ENCODE data around the gene ESRRG. TPM values are rescaled to one million over a fixed set of nuclear protein-coding genes. Genes with fewer than 3 reads are reported as not detected.

Gene ESRRG
- total and polyA plus RNA-seq, 12 donors = 1.2 to 18.0 (median 7.4) TPM

DNA sequence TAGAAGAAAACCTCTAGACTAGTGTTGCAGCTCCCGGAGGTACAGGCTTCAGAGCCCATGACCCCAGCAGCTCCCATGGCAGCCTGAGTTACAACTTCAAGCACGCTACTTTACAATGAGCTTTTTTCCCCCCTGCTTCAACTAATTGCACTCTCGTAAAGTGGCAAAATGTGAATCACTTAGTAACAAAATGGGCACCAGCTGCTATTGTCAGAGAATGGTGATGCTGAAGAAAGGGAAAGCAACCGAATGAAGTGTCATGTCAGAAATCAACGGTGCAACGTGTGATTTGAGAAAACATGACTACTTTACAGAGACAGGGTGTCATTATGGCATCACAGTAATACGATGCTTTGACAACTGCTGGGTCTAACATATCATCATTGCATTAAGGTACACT is 40.5 kb downstream of the ESRRG start:
- TF ChIP-seq CTCF (IDR thresholded peaks at IDR 0.05) (no peak), POLR2A (IDR thresholded peaks at IDR 0.05) (no peak)
- H3K4me3 ChIP-seq = no peak overlapping the region
- DNase-seq = no peak
- no peaks in the 10 kb centered on the region for H3K9me3 ChIP-seq (replicated peaks in 1 of 3)
- peaks cover 0 to 4% of the 10 kb centered on the region in 2 donors for H3K4me1 ChIP-seq (replicated peaks in 1 of 2)
- 70 to 81% (median 74%) methylated on average over 7 of the region's 7 CpGs for WGBS, 4 donors
- intact Hi-C loops (cut with DNase I) = no loop called here
- H3K27ac ChIP-seq = no peak overlapping the region
- no peaks in the 10 kb centered on the region for H3K27me3 ChIP-seq
- H3K36me3 ChIP-seq (replicated peaks in 1 of 2) = no peaks in the 10 kb centered on the region

- Histone ChIP-seq H3K27ac (no peak overlapping the region), H3K4me1 (replicated peaks in 1 of 2) (no peaks in the 10 kb centered on the region), H3K4me3 (no peak overlapping the region), H3K36me3 (replicated peaks in 1 of 2) (no peaks in the 10 kb centered on the region), H3K9me3 (replicated peaks in 1 of 3) (no peaks in the 10 kb centered on the region), H3K27me3 (no peaks in the 10 kb centered on the region)
- no peak for TF ChIP-seq POLR2A (IDR thresholded peaks at IDR 0.05)
- no peak for TF ChIP-seq CTCF (IDR thresholded peaks at IDR 0.05)
- no peak for DNase-seq
- WGBS, 4 donors = 82 to 87% (median 82%) methylated on average over 14 of the region's 14 CpGs
- intact Hi-C loops (cut with DNase I) = no loop called here
These were observed 44.1 kb downstream of the ESRRG start for GRCh38 chr1:216679108-216679507.

DNA sequence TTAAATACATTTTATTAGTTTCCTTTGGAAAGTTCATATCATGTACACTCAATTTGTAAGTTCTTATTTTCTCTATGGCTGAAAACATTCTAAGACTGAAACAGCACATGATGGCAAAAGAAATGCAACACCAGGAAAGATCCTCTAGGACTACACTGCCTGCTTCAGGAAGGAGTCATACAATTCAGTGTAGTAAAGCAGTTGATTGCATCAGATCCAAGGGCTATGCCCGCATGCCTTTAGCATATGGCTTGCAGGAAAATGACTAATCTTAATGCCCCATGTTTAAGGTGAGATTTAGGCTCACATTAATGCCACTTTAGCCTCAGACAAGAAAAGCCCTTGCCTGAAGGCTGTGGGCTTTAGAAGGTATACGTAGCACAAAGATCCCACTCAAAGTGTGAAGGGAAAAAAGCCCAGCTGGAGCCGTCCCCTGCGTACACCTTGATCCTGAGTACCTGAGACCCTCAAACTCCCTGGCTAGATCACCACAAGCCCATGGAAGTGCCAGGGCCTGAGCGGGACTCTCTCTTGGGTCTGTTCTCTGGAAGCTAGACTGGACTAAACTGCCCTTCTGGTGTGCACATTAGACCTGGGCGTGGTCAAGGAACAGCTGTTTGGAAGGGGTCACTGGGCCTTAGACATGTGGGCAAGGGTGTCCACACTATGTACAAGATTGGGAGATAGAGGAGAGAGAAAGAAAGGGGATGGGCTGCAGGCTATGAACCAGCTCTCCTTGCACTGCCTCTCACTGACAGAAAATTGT is 52.9 kb downstream of the ESRRG start:
- Histone ChIP-seq H3K27me3 (no peaks in the 10 kb centered on the region), H3K9me3 (replicated peaks in 1 of 3) (no peaks in the 10 kb centered on the region), H3K36me3 (replicated peaks in 1 of 2) (no peaks in the 10 kb centered on the region), H3K4me1 (replicated peaks in 1 of 2) (no peaks in the 10 kb centered on the region), H3K27ac (no peak overlapping the region), H3K4me3 (no peak overlapping the region)
- TF ChIP-seq CTCF (IDR thresholded peaks at IDR 0.05) = no peak
- TF ChIP-seq POLR2A (IDR thresholded peaks at IDR 0.05) = no peak
- WGBS, 4 donors = 93 to 98% (median 94%) methylated on average over 6 of the region's 6 CpGs
- intact Hi-C loops (cut with DNase I) = no loop called here
- no peak for DNase-seq

DNA sequence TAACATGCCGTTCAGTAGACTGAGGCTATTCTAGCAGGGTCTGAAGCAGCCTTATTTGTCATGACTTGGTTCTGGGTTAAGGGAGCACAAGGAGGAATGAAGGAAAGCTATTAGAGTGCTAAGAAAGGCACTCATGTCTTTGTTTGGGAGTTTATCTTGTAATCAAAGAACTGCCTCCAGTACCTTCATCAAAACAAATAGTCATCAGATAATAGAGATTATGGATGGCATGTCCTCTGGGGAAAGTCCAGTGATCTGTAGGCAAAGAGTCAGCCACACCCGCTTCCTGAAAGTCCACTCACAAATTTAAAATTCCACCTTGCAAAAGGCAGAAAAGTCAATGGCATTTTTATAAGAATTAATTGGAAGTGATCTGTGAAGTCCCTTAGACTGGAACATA is 56.8 kb downstream of the ESRRG start:
- Histone ChIP-seq H3K4me3 (no peak overlapping the region), H3K27me3 (no peaks in the 10 kb centered on the region), H3K27ac (no peak overlapping the region), H3K9me3 (replicated peaks in 1 of 3) (no peaks in the 10 kb centered on the region), H3K36me3 (replicated peaks in 1 of 2) (no peaks in the 10 kb centered on the region), H3K4me1 (replicated peaks in 1 of 2) (no peaks in the 10 kb centered on the region)
- WGBS, 4 donors = 86 to 96% (median 91%) methylated on average over 2 of the region's 2 CpGs
- TF ChIP-seq POLR2A (IDR thresholded peaks at IDR 0.05) = no peak
- no peak for DNase-seq
- intact Hi-C loops (cut with DNase I) = no loop called here

GRCh38 chr1:216665856-216666255 is 57.4 kb downstream of the ESRRG start:
- Histone ChIP-seq H3K9me3 (replicated peaks in 1 of 3) (no peaks in the 10 kb centered on the region), H3K4me3 (no peak overlapping the region), H3K27ac (no peak overlapping the region), H3K4me1 (replicated peaks in 1 of 2) (no peaks in the 10 kb centered on the region), H3K27me3 (no peaks in the 10 kb centered on the region), H3K36me3 (replicated peaks in 1 of 2) (no peaks in the 10 kb centered on the region)
- intact Hi-C loops (cut with DNase I) = no loop called here
- DNase-seq = no peak
- TF ChIP-seq POLR2A (IDR thresholded peaks at IDR 0.05) (no peak), CTCF (IDR thresholded peaks at IDR 0.05) (no peak)
